ENCODE measurements around the gene PRTFDC1.

Gene PRTFDC1

GRCh38 chr10:24989867-24990266, 37.5 kb upstream of the PRTFDC1 start:
- no peak for DNase-seq (ENCODE audit: low read depth)
- peak; percentile 20 for TF ChIP-seq CTCF (conservative IDR thresholded peaks at IDR 0.05; ENCODE audit: control insufficient read depth, insufficient read depth, low read depth, low read length)
- no peak overlapping the region for H3K4me3 ChIP-seq (ENCODE audit: control insufficient read depth, low read depth, low read length)

GRCh38 chr10:24988831-24989640, 36.6 kb upstream of the PRTFDC1 start:
- no peak for TF ChIP-seq CTCF (conservative IDR thresholded peaks at IDR 0.05; ENCODE audit: control insufficient read depth, insufficient read depth, low read depth, low read length)
- H3K4me3 ChIP-seq (ENCODE audit: control insufficient read depth, low read depth, low read length): no peak overlapping the region
- DNase-seq (ENCODE audit: low read depth): no peak

- peak; percentile 32 for DNase-seq (ENCODE audit: low read depth)
- H3K4me3 ChIP-seq (ENCODE audit: control insufficient read depth, low read depth, low read length): no peak overlapping the region
- no peak for TF ChIP-seq CTCF (conservative IDR thresholded peaks at IDR 0.05; ENCODE audit: control insufficient read depth, insufficient read depth, low read depth, low read length)
These were observed 32.5 kb upstream of the PRTFDC1 start for GRCh38 chr10:24984906-24985305.

GRCh38 chr10:24983946-24984345, 31.5 kb upstream of the PRTFDC1 start:
- DNase-seq (ENCODE audit: low read depth): peak; percentile 32
- no peak for TF ChIP-seq CTCF (conservative IDR thresholded peaks at IDR 0.05; ENCODE audit: control insufficient read depth, insufficient read depth, low read depth, low read length)
- H3K4me3 ChIP-seq (ENCODE audit: control insufficient read depth, low read depth, low read length): no peak overlapping the region

GRCh38 chr10:24983130-24983529, 30.7 kb upstream of the PRTFDC1 start:
- no peak for TF ChIP-seq CTCF (conservative IDR thresholded peaks at IDR 0.05; ENCODE audit: control insufficient read depth, insufficient read depth, low read depth, low read length)
- no peak overlapping the region for H3K4me3 ChIP-seq (ENCODE audit: control insufficient read depth, low read depth, low read length)
- DNase-seq (ENCODE audit: low read depth): no peak

GRCh38 chr10:24982319-24983112, 30.1 kb upstream of the PRTFDC1 start:
- no peak for DNase-seq (ENCODE audit: low read depth)
- no peak for TF ChIP-seq CTCF (conservative IDR thresholded peaks at IDR 0.05; ENCODE audit: control insufficient read depth, insufficient read depth, low read depth, low read length)
- H3K4me3 ChIP-seq (ENCODE audit: control insufficient read depth, low read depth, low read length): no peak overlapping the region
